ENCODE results near the gene CES5A. TPM values are rescaled to one million over a fixed set of nuclear protein-coding genes. Genes with fewer than 3 reads are reported as not detected.
"Not testable (repeated sequence)": the region's sequence is repeated elsewhere in the genome, so short reads cannot be mapped to it uniquely, and the experiment has no call there.

CES5A gene
- total RNA-seq, 2 experiments from 2014 or later: not detected

DNA sequence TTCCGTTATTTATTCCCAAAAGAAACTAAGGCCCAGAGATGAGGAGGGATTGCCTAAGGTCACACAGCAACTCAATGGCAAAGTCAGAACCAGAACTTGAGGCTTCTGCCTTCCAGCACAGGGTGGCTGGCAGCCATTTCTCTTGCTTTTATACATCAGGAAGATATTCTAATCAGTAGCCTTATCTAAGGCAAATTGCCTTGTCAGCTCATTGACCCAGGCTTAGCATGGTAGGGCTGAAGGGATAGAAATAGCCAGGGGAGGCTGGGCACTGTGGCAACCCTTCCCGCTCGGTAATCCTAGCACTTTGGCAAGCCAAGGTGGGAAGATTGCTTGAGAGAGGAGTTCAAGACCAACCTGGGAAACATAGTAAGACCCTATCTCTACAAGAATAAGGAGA, 40.0 kb downstream of the CES5A start:
- not testable (repeated sequence) for H3K4me3 Mint-ChIP-seq; H3K36me3 Mint-ChIP-seq (ENCODE audit: low read depth)

DNA sequence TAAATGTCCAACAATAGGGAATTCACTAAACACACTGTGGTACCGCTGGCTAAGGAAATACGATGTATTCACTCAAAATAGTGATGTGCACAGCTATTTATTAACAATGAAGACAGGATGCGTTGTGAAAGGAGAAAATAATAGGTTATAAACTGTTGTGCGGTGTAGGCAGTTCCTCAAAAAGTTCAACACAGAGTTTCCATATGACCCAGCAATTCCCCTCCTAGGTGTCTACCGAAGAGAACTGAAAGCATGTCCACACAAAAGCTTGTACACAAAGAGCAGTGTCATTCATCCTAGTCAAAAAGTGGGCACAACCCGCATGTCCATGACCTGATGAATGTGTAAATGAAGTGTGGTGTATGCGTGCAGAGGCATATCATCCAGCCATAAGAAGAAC, 41.1 kb downstream of the CES5A start:
- Mint-ChIP-seq H3K27ac (no peak overlapping the region), H3K9me3 (no peaks in the 10 kb centered on the region), H3K4me3 (no peak overlapping the region)

More for the DNA sequence above, 40.0 kb downstream of the CES5A start:
- H3K4me1 Mint-ChIP-seq (ENCODE audit: low read depth); H3K27ac Mint-ChIP-seq; intact Hi-C loops (cut with micrococcal nuclease); DNase-seq; CTCF ChIA-PET; H3K9me3 Mint-ChIP-seq: not testable (repeated sequence)
- H3K27me3 Mint-ChIP-seq (ENCODE audit: low read depth): peaks cover 12% of the 10 kb centered on the region

GRCh38 chr16:55832773-55833691, 42.1 kb downstream of the CES5A start, which contains the start of gene CES1:
Gene CES1 (minus strand): TSS chr16:55833096. CDS start chr16:55833055, 41 bp downstream.
- no peak for DNase-seq
- no peak within 1 kb of the TSS for H3K4me3 Mint-ChIP-seq
- CTCF ChIA-PET: interaction anchor here (0.7 to 1.1 kb wide), 2 partner anchors 9 to 111 kb away, joined by 3 read pairs; no protein-coding TSS in a partner anchor

More for the DNA sequence above, 41.1 kb downstream of the CES5A start:
- Mint-ChIP-seq H3K4me1 (ENCODE audit: low read depth) (no peaks in the 10 kb centered on the region), H3K27me3 (ENCODE audit: low read depth) (peaks cover 9% of the 10 kb centered on the region), H3K36me3 (ENCODE audit: low read depth) (no peaks in the 10 kb centered on the region)
- no peak for DNase-seq
- intact Hi-C loops (cut with micrococcal nuclease): no loop called here
- CTCF ChIA-PET: interaction anchor here (1.1 kb wide), 1 partner anchor 8 kb away, joined by 3 read pairs; no protein-coding TSS in a partner anchor

DNA sequence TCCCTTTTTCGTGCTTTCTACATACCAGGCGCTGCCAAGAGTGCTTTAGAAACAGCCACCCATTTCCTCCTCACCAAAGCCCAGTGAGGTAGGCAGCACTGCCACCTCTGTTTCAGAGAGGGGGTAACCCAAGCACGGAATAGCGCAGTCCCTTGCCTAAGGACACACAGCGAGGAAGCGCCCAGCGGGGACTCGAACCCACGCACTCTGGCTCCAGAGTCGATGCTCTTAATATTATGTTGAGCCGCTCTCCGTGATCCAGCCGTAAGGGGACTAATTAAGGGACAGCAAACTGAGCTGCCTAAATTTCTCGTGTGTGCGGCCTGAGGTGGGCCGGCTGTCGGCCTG, 42.8 kb downstream of the CES5A start:
- CTCF ChIA-PET: no interaction called here
- intact Hi-C loops (cut with micrococcal nuclease): no loop called here
- Mint-ChIP-seq H3K27ac (no peak overlapping the region), H3K4me1 (ENCODE audit: low read depth) (no peaks in the 10 kb centered on the region), H3K9me3 (no peaks in the 10 kb centered on the region), H3K4me3 (no peak overlapping the region), H3K36me3 (ENCODE audit: low read depth) (no peaks in the 10 kb centered on the region), H3K27me3 (ENCODE audit: low read depth) (peaks cover 9% of the 10 kb centered on the region)
- DNase-seq: no peak

More at GRCh38 chr16:55832773-55833691, 42.1 kb downstream of the CES5A start, which contains the start of gene CES1:
- Mint-ChIP-seq H3K27ac (no peak within 1 kb of the TSS), H3K4me1 (ENCODE audit: low read depth) (no peaks in the 10 kb centered on the region), H3K27me3 (ENCODE audit: low read depth) (peaks cover 9% of the 10 kb centered on the region), H3K36me3 (ENCODE audit: low read depth) (no peaks in the 10 kb centered on the region), H3K9me3 (no peaks in the 10 kb centered on the region)
- intact Hi-C loops (cut with micrococcal nuclease): no loop called here

DNA sequence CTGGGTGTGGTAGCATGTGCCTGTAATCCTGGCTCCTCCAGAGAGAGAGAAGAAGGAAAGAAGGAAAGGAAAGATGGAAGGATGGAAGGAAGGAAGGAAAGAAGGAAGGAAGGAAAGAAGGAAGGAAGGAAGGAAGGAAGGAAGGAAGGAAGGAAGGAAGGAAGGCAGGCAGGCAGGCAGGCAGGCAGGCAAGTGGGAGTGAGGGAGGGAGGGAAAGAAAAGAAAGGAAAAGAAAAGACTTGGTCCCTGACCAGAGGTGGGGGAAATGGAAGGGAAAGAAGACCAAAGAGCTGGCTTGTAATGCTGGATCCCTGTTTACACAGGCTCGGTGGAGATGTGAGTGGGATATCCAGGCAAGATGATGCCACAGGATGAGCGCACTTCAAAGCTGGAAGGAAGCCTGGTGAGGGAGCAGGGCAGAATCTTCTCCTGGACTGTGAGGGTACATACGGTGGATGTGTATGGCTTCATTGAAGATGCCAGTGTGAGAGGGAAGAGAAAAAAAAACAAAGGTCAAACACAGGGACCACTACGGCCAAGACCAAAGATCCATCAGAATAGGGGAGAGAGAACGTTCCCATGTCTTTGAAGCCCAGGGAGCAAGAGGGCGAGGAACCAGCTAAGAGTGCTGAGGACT, 44.4 kb downstream of the CES5A start:
- no peaks in the 10 kb centered on the region for H3K4me1 Mint-ChIP-seq (ENCODE audit: low read depth)
- H3K4me3 Mint-ChIP-seq: no peak overlapping the region
- H3K27ac Mint-ChIP-seq: no peak overlapping the region
- H3K27me3 Mint-ChIP-seq (ENCODE audit: low read depth): peaks cover 9% of the 10 kb centered on the region
- CTCF ChIA-PET: interaction anchor here (0.9 kb wide), 1 partner anchor 9 kb away, joined by 3 read pairs; no protein-coding TSS in a partner anchor
- intact Hi-C loops (cut with micrococcal nuclease): no loop called here
- no peaks in the 10 kb centered on the region for H3K36me3 Mint-ChIP-seq (ENCODE audit: low read depth)
- no peaks in the 10 kb centered on the region for H3K9me3 Mint-ChIP-seq
- no peak for DNase-seq

- H3K4me1 Mint-ChIP-seq (ENCODE audit: low read depth); H3K4me3 Mint-ChIP-seq; H3K27ac Mint-ChIP-seq; H3K9me3 Mint-ChIP-seq; CTCF ChIA-PET; H3K36me3 Mint-ChIP-seq (ENCODE audit: low read depth); DNase-seq: not testable (repeated sequence)
- intact Hi-C loops (cut with micrococcal nuclease): loop anchor here (2.0 kb wide), 1 partner anchor 64 kb away; no protein-coding TSS in a partner anchor
- H3K27me3 Mint-ChIP-seq (ENCODE audit: low read depth): peaks cover 12% of the 10 kb centered on the region
Measured at GRCh38 chr16:55829232-55829631, 45.9 kb downstream of the CES5A start.

- no peak for DNase-seq
- Mint-ChIP-seq H3K4me3 (no peak overlapping the region), H3K9me3 (no peaks in the 10 kb centered on the region), H3K4me1 (ENCODE audit: low read depth) (no peaks in the 10 kb centered on the region), H3K27ac (no peak overlapping the region), H3K36me3 (ENCODE audit: low read depth) (no peaks in the 10 kb centered on the region), H3K27me3 (ENCODE audit: low read depth) (peaks cover 10% of the 10 kb centered on the region)
- CTCF ChIA-PET: no interaction called here
- intact Hi-C loops (cut with micrococcal nuclease): loop anchor here (2.0 kb wide), 1 partner anchor 64 kb away; no protein-coding TSS in a partner anchor
Measured at GRCh38 chr16:55828680-55829079, 46.5 kb downstream of the CES5A start.

- no peak for DNase-seq
- H3K4me1 Mint-ChIP-seq (ENCODE audit: low read depth): no peaks in the 10 kb centered on the region
- CTCF ChIA-PET: no interaction called here
- H3K36me3 Mint-ChIP-seq (ENCODE audit: low read depth): no peaks in the 10 kb centered on the region
- no peaks in the 10 kb centered on the region for H3K9me3 Mint-ChIP-seq
- no peak overlapping the region for H3K4me3 Mint-ChIP-seq
- H3K27me3 Mint-ChIP-seq (ENCODE audit: low read depth): peaks cover 8% of the 10 kb centered on the region
- intact Hi-C loops (cut with micrococcal nuclease): no loop called here
- no peak overlapping the region for H3K27ac Mint-ChIP-seq
Measured at GRCh38 chr16:55825115-55825728, 50.0 kb downstream of the CES5A start.

GRCh38 chr16:55824473-55825000, 50.6 kb downstream of the CES5A start:
- no peak overlapping the region for H3K4me3 Mint-ChIP-seq
- peaks cover 8% of the 10 kb centered on the region for H3K27me3 Mint-ChIP-seq (ENCODE audit: low read depth)
- H3K9me3 Mint-ChIP-seq: no peaks in the 10 kb centered on the region
- no peak for DNase-seq
- no peaks in the 10 kb centered on the region for H3K4me1 Mint-ChIP-seq (ENCODE audit: low read depth)
- intact Hi-C loops (cut with micrococcal nuclease): no loop called here
- no peak overlapping the region for H3K27ac Mint-ChIP-seq
- H3K36me3 Mint-ChIP-seq (ENCODE audit: low read depth): no peaks in the 10 kb centered on the region
- CTCF ChIA-PET: no interaction called here

- DNase-seq: no peak
- peaks cover 13% of the 10 kb centered on the region for H3K27me3 Mint-ChIP-seq (ENCODE audit: low read depth)
- H3K4me3 Mint-ChIP-seq: no peak overlapping the region
- no peak overlapping the region for H3K27ac Mint-ChIP-seq
- H3K36me3 Mint-ChIP-seq (ENCODE audit: low read depth): no peaks in the 10 kb centered on the region
- intact Hi-C loops (cut with micrococcal nuclease): no loop called here
- no peaks in the 10 kb centered on the region for H3K9me3 Mint-ChIP-seq
- CTCF ChIA-PET: interaction anchor here (0.6 kb wide), 1 partner anchor 1571 kb away, joined by 3 read pairs; no protein-coding TSS in a partner anchor
- H3K4me1 Mint-ChIP-seq (ENCODE audit: low read depth): no peaks in the 10 kb centered on the region
Measured at GRCh38 chr16:55822280-55822810, 52.8 kb downstream of the CES5A start.

GRCh38 chr16:55821210-55821609, 54.0 kb downstream of the CES5A start:
- DNase-seq: no peak
- intact Hi-C loops (cut with micrococcal nuclease): no loop called here
- Mint-ChIP-seq H3K27me3 (ENCODE audit: low read depth) (peaks cover 15% of the 10 kb centered on the region), H3K4me1 (ENCODE audit: low read depth) (no peaks in the 10 kb centered on the region), H3K9me3 (no peaks in the 10 kb centered on the region), H3K4me3 (no peak overlapping the region), H3K27ac (no peak overlapping the region), H3K36me3 (ENCODE audit: low read depth) (no peaks in the 10 kb centered on the region)
- CTCF ChIA-PET: no interaction called here

GRCh38 chr16:55820615-55821014, 54.6 kb downstream of the CES5A start:
- Mint-ChIP-seq H3K27me3 (ENCODE audit: low read depth) (peaks cover 14% of the 10 kb centered on the region), H3K27ac (no peak overlapping the region), H3K4me3 (no peak overlapping the region), H3K36me3 (ENCODE audit: low read depth) (no peaks in the 10 kb centered on the region), H3K4me1 (ENCODE audit: low read depth) (no peaks in the 10 kb centered on the region), H3K9me3 (no peaks in the 10 kb centered on the region)
- intact Hi-C loops (cut with micrococcal nuclease): no loop called here
- CTCF ChIA-PET: no interaction called here
- no peak for DNase-seq

Measured in activated naive CD4-positive, alpha-beta T cell treated with anti-CD3 and anti-CD28 coated beads for 36 hours (primary cell).